GM23338 (cell line): ENCODE data around the gene AAGAB.

ENCODE experiments used
- CTCF ChIP-seq, 2 experiments: fragments of 200-600 bp in 1 of 2; sonication (generic) in 1 of 2; conservative IDR thresholded peaks; 2 replicates each; pipeline versions ENCODE4 v1.5.1 to v1.6.1; 2016 to 2017; ENCODE audit warnings: antibody characterized with exemption in 2 of 2, low read depth in 2 of 2, mild to moderate bottlenecking in 2 of 2, moderate library complexity in 1 of 2
- EZH2phosphoT487 ChIP-seq: fragments of 200-600 bp; sonication (generic); IDR thresholded peaks from one replicate; pipeline ENCODE4 v1.8.1; 2018; ENCODE audit warnings: antibody characterized with exemption; ENCODE audit not compliant: unreplicated experiment
- JUNB ChIP-seq: IDR thresholded peaks from one replicate; pipeline ENCODE4 v1.6.1; 2016; ENCODE audit warnings: antibody characterized with exemption; ENCODE audit not compliant: unreplicated experiment
- ZNF114 ChIP-seq: fragments of 250-450 bp; sonication (Bioruptor Pico); IDR thresholded peaks from 2 replicates; pipeline ENCODE4 v1.5.0; 2020; ENCODE audit warnings: mild to moderate bottlenecking, moderate library complexity

DNA sequence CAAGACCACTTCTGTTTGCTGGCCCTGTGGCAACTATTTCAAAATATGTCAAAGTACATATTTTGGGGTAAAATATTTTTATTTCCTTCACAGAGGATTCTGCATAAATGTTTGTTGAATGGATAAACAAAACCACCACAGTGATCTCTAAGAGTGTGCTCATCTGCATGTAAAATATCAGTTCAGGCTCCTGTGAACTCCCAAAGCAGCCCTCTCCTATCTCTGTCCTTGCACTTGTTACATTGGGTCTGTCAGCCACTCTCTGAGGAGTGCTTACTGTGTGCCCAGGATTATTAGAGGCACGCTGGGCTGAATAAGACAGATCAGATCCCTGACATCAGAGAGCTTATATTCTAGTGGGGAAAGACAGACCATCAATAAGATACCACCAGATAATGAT, 27.3 kb upstream of the AAGAB start:
- TF ChIP-seq CTCF (conservative IDR thresholded peaks at IDR 0.05; ENCODE audit: low read depth in 2 of 2), result no peak
- TF ChIP-seq JUNB, result no peak
- no peak for TF ChIP-seq ZNF114 (CRISPR knock-in tag)
- no peak for TF ChIP-seq EZH2phosphoT487
